Neural cell (in vitro differentiated cells): ENCODE data around the gene HOXA5. TPM values are rescaled to one million over a fixed set of nuclear protein-coding genes. Genes with fewer than 3 reads are reported as not detected.

ENCODE experiments used
- H2AFZ ChIP-seq: fragments of 200-600, 300-800 bp; sonication (generic), shearing (Covaris generic); 2 replicates; pipeline ENCODE4 v1.6.0; 2014; ENCODE audit warnings: low read depth, mild to moderate bottlenecking, antibody characterized with exemption, low read length, moderate library complexity
- H3F3A ChIP-seq: fragments of 200-600 bp; shearing (Covaris generic); 2 replicates; pipeline ENCODE4 v1.6.1; 2016; ENCODE audit warnings: mild to moderate bottlenecking, moderate library complexity, mixed read lengths, antibody characterized with exemption, low read length; ENCODE audit not compliant: insufficient read depth, poor library complexity, severe bottlenecking
- H3K27ac ChIP-seq: fragments of 200-600, 300-800 bp; sonication (generic), shearing (Covaris generic); 2 replicates; pipeline ENCODE4 v1.5.1; 2014; ENCODE audit warnings: mild to moderate bottlenecking, low read length, moderate library complexity
- H3K27me3 ChIP-seq: fragments of 300-800, 200-600 bp; sonication (generic), shearing (Covaris generic); 2 replicates; pipeline ENCODE4 v1.6.0; 2014; ENCODE audit warnings: mild to moderate bottlenecking, low read depth, low read length, moderate library complexity; ENCODE audit not compliant: insufficient read depth
- H3K36me3 ChIP-seq: fragments of 300-800, 200-600 bp; sonication (generic), shearing (Covaris generic); 2 replicates; pipeline ENCODE4 v1.5.1; 2014; ENCODE audit warnings: mild to moderate bottlenecking, antibody characterized with exemption, low read length, moderate library complexity; ENCODE audit not compliant: insufficient read depth
- H3K4me2 ChIP-seq: fragments of 300-800, 200-600 bp; sonication (generic), shearing (Covaris generic); 2 replicates; pipeline ENCODE4 v1.6.0; 2014; ENCODE audit warnings: mild to moderate bottlenecking, low read length
- H3K4me3 ChIP-seq: fragments of 300-800, 200-600 bp; sonication (generic), shearing (Covaris generic); 2 replicates; pipeline ENCODE4 v1.5.1; 2014; ENCODE audit warnings: mild to moderate bottlenecking, low read length, moderate library complexity
- H3K79me2 ChIP-seq: fragments of 200-600 bp; shearing (Covaris generic); replicated peaks from 2 replicates; pipeline ENCODE4 v1.6.0; 2014; ENCODE audit warnings: mild to moderate bottlenecking, low read length, moderate library complexity; ENCODE audit not compliant: insufficient read depth
- H3K9ac ChIP-seq: fragments of 300-800, 200-600 bp; sonication (generic), shearing (Covaris generic); 2 replicates; pipeline ENCODE4 v1.6.1; 2016; ENCODE audit warnings: mild to moderate bottlenecking, low read length, mixed read lengths
- H3K9me2 ChIP-seq: fragments of 200-600 bp; shearing (Covaris generic); 2 replicates; pipeline ENCODE4 v1.6.1; 2016; ENCODE audit warnings: mild to moderate bottlenecking, low read length, mixed read lengths; ENCODE audit not compliant: insufficient read depth
- H3K9me3 ChIP-seq: fragments of 200-600, 300-800 bp; sonication (generic), shearing (Covaris generic); 2 replicates; pipeline ENCODE4 v1.6.1; 2016; ENCODE audit warnings: mild to moderate bottlenecking, mixed run types, low read length, moderate library complexity, mixed read lengths
- H4K20me1 ChIP-seq: fragments of 200-600 bp; shearing (Covaris generic); 2 replicates; pipeline ENCODE4 v1.6.1; 2016; ENCODE audit warnings: mild to moderate bottlenecking, mixed run types; ENCODE audit not compliant: insufficient read depth
- CTCF ChIP-seq: fragments of 450-650 bp; IDR thresholded peaks from 2 replicates; pipeline ENCODE4 v1.5.1; 2014; ENCODE audit warnings: antibody characterized with exemption, mild to moderate bottlenecking, moderate library complexity; ENCODE audit not compliant: poor library complexity, severe bottlenecking
- EP300 ChIP-seq: fragments of 450-650 bp; conservative IDR thresholded peaks from 2 replicates; pipeline ENCODE4 v1.6.1; 2014; ENCODE audit warnings: antibody characterized with exemption, mild to moderate bottlenecking, moderate library complexity; ENCODE audit not compliant: poor library complexity, severe bottlenecking
- EZH2 ChIP-seq: fragments of 200-600, 300-800 bp; shearing (Covaris generic), sonication (generic); IDR thresholded peaks from 2 replicates; pipeline ENCODE4 v1.6.1; 2014; ENCODE audit warnings: antibody characterized with exemption, low read length, borderline replicate concordance, mild to moderate bottlenecking; ENCODE audit not compliant: insufficient read depth, poor library complexity, severe bottlenecking
- MXI1 ChIP-seq: fragments of 450-650 bp; conservative IDR thresholded peaks from 2 replicates; pipeline ENCODE4 v1.6.1; 2014; ENCODE audit warnings: antibody characterized with exemption, mild to moderate bottlenecking; ENCODE audit not compliant: poor library complexity, severe bottlenecking
- POLR2AphosphoS5 ChIP-seq: IDR thresholded peaks from 2 replicates; pipeline ENCODE4 v1.6.1; 2012
- RAD21 ChIP-seq: fragments of 450-650 bp; conservative IDR thresholded peaks from 2 replicates; pipeline ENCODE4 v1.6.1; 2014; ENCODE audit warnings: antibody characterized with exemption, mild to moderate bottlenecking, moderate library complexity
- REST ChIP-seq: IDR thresholded peaks from 2 replicates; pipeline ENCODE4 v1.6.1; 2012; ENCODE audit warnings: borderline replicate concordance
- SMC3 ChIP-seq: fragments of 450-650 bp; conservative IDR thresholded peaks from 2 replicates; pipeline ENCODE4 v1.6.1; 2014; ENCODE audit warnings: antibody characterized with exemption, mild to moderate bottlenecking, moderate library complexity; ENCODE audit not compliant: poor library complexity
- TAF1 ChIP-seq: IDR thresholded peaks from 2 replicates; pipeline ENCODE4 v1.6.1; 2012; ENCODE audit warnings: low read depth
- polyA plus RNA-seq: library from polyadenylated mRNA; depleted of rRNA; stranded (reverse); fragments of >200 nt; gene quantifications from 2 replicates; pipeline ENCODE4 v1.2.3, GENCODE V29; 2014

HOXA5 gene
- polyA plus RNA-seq, 1 donor from 2014 or later: not detected

GRCh38 chr7:27103489-27104226 lies 39.8 kb downstream of the HOXA5 start:
- no peaks in the 10 kb centered on the region for H3K79me2 ChIP-seq

GRCh38 chr7:27102581-27103442 lies 40.7 kb downstream of the HOXA5 start, which contains the start of gene HOXA2:
HOXA2 (minus strand) TSS chr7:27102683; CDS start chr7:27102500, 183 bp downstream.
- H2AFZ ChIP-seq: no peak within 1 kb of the TSS
- no peaks in the 10 kb centered on the region for H3K79me2 ChIP-seq
- no peaks in the 10 kb centered on the region for H3K9me3 ChIP-seq
- no peak within 1 kb of the TSS for H3K4me3 ChIP-seq
- H3F3A ChIP-seq: no peaks in the 10 kb centered on the region
- TF ChIP-seq SMC3 (no peak), EZH2 (peak; percentile 58), POLR2AphosphoS5 (no peak), TAF1 (no peak)
- H3K27ac ChIP-seq: no peak within 1 kb of the TSS
- no peaks in the 10 kb centered on the region for H3K9me2 ChIP-seq
- no peaks in the 10 kb centered on the region for H3K36me3 ChIP-seq
- H3K27me3 ChIP-seq: peaks cover 100% of the 10 kb centered on the region
- no peak within 1 kb of the TSS for H3K9ac ChIP-seq
- no peaks in the 10 kb centered on the region for H4K20me1 ChIP-seq
- H3K4me2 ChIP-seq: no peak within 1 kb of the TSS

More at GRCh38 chr7:27103489-27104226, 39.8 kb downstream of the HOXA5 start:
- no peaks in the 10 kb centered on the region for H3K36me3 ChIP-seq
- H3K4me3 ChIP-seq: no peak overlapping the region
- H3K9me3 ChIP-seq: no peaks in the 10 kb centered on the region
- no peak overlapping the region for H3K27ac ChIP-seq
- no peaks in the 10 kb centered on the region for H3F3A ChIP-seq
- TF ChIP-seq EZH2 (peak; percentile 99), CTCF (no peak)
- no peak overlapping the region for H2AFZ ChIP-seq
- H4K20me1 ChIP-seq: no peaks in the 10 kb centered on the region
- no peak overlapping the region for H3K4me2 ChIP-seq
- no peaks in the 10 kb centered on the region for H3K9me2 ChIP-seq
- peaks cover 100% of the 10 kb centered on the region for H3K27me3 ChIP-seq
- no peak overlapping the region for H3K9ac ChIP-seq

- Histone ChIP-seq H3K27ac (no peak overlapping the region), H2AFZ (no peak overlapping the region), H3K9me3 (no peaks in the 10 kb centered on the region), H3K4me3 (no peak overlapping the region), H3K4me2 (no peak overlapping the region), H3K36me3 (no peaks in the 10 kb centered on the region), H4K20me1 (no peaks in the 10 kb centered on the region), H3F3A (no peaks in the 10 kb centered on the region), H3K9me2 (no peaks in the 10 kb centered on the region), H3K9ac (no peak overlapping the region), H3K79me2 (no peaks in the 10 kb centered on the region), H3K27me3 (peaks cover 100% of the 10 kb centered on the region)
- TF ChIP-seq SMC3: no peak
- TF ChIP-seq RAD21: no peak
- TF ChIP-seq MXI1: no peak
- no peak for TF ChIP-seq EZH2
- TF ChIP-seq EP300: no peak
- TF ChIP-seq CTCF: no peak
- TF ChIP-seq POLR2AphosphoS5: no peak
- no peak for TF ChIP-seq REST
- TF ChIP-seq TAF1: no peak
Measured at GRCh38 chr7:27101957-27102580, 41.4 kb downstream of the HOXA5 start.
